GM12878 (cell line): ENCODE results near the gene TDP1. TPM values are rescaled to one million over a fixed set of nuclear protein-coding genes. Genes with fewer than 3 reads are reported as not detected.

Experiments used
- ATAC-seq: fragments of 200-7000 bp; cut with Tn5 transposase; 3 replicates; pipeline ENCODE4 v1.9.1; 2020; ENCODE audit warnings: mild to moderate bottlenecking, moderate library complexity
- BruUV-seq: library from RNA; stranded (reverse); fragments of 400-500 nt; replicated peaks from 2 replicates; lab custom pipeline; 2021; lab: Mats Ljungman, UMichigan
- CTCF ChIA-PET: fragments of 300-600 bp; sonication (Branson Sonifier 250); formaldehyde crosslinking; extraction: SDS; loops from one replicate; lab custom pipeline; 2021; ENCODE audit warnings: inconsistent platforms; lab: Yijun Ruan, JAX
- POLR2A ChIA-PET: fragments of 350-600 bp; formaldehyde crosslinking; extraction: SDS; loops from one replicate; lab custom pipeline; 2021; ENCODE audit warnings: inconsistent platforms; lab: Charles Lee
- RAD21 ChIA-PET: fragments of 300-600 bp; sonication (Branson Sonifier 250); formaldehyde crosslinking; loops from one replicate; lab custom pipeline; 2023; ENCODE audit warnings: antibody characterized with exemption; ENCODE audit not compliant: unreplicated experiment; lab: Charles Lee
- SMC1A ChIA-PET: fragments of 300-600 bp; sonication (Branson Sonifier 250); formaldehyde crosslinking; loops from one replicate; lab custom pipeline; 2023; ENCODE audit not compliant: unreplicated experiment, uncharacterized antibody; lab: Charles Lee
- DNase-seq: peaks from one replicate; pipeline ENCODE4 v3.0.0-alpha.2; 2011; ENCODE audit warnings: low read depth, low spot score
- FAIRE-seq: peaks from 3 replicates; lab custom pipeline; 2011; peaks lifted over from hg19 to GRCh38; lab: Jason Lieb, UNC
- H2AFZ ChIP-seq: 2 replicates; pipeline ENCODE4 v1.6.0; 2011; ENCODE audit warnings: low read depth, low read length, control low read depth; ENCODE audit not compliant: control insufficient read depth
- H3K27ac ChIP-seq: 2 replicates; pipeline ENCODE4 v1.5.1; 2011; ENCODE audit warnings: control low read depth; ENCODE audit not compliant: control insufficient read depth, insufficient read depth
- H3K27me3 ChIP-seq, 2 experiments: replicated peaks in 1 of 2; 2 replicates each; pipeline versions ENCODE4 v1.6.0 to v1.6.1; 2011; ENCODE audit warnings: low read length in 1 of 2; ENCODE audit not compliant: control insufficient read depth in 2 of 2, insufficient read depth in 2 of 2
- H3K36me3 ChIP-seq, 2 experiments: 2 replicates each; pipeline ENCODE4 v1.5.1; 2011; ENCODE audit warnings: low read length in 1 of 2; ENCODE audit not compliant: control insufficient read depth in 2 of 2, insufficient read depth in 2 of 2
- H3K4me1 ChIP-seq: 2 replicates; pipeline ENCODE4 v1.6.1; 2011; ENCODE audit warnings: mild to moderate bottlenecking, low read length, moderate library complexity, mixed read lengths; ENCODE audit not compliant: control insufficient read depth, insufficient read depth
- H3K4me2 ChIP-seq: 2 replicates; pipeline ENCODE4 v1.6.0; 2011; ENCODE audit warnings: control low read depth; ENCODE audit not compliant: control insufficient read depth, insufficient read depth
- H3K4me3 ChIP-seq: fragments of 200-600 bp; sonication (generic); 2 replicates; pipeline ENCODE4 v1.5.1; 2016
- H3K79me2 ChIP-seq: 2 replicates; pipeline ENCODE4 v1.6.0; 2011; ENCODE audit warnings: low read length; ENCODE audit not compliant: control insufficient read depth, insufficient read depth
- H3K9ac ChIP-seq: 2 replicates; pipeline ENCODE4 v1.8.0; 2011; ENCODE audit warnings: low read length, control low read depth, mixed read lengths; ENCODE audit not compliant: control insufficient read depth, insufficient read depth
- H3K9me3 ChIP-seq: replicated peaks from 3 replicates; pipeline ENCODE4 v1.5.1; 2011; ENCODE audit warnings: mild to moderate bottlenecking, low read length; ENCODE audit not compliant: control insufficient read depth, insufficient read depth
- H4K20me1 ChIP-seq: 2 replicates; pipeline ENCODE4 v1.6.0; 2011; ENCODE audit not compliant: control insufficient read depth, insufficient read depth
- E2F4 ChIP-seq: IDR thresholded peaks from 2 replicates; pipeline ENCODE4 v1.6.1; 2012; ENCODE audit warnings: low read depth, low read length, improper control_type of control experiment
- KDM1A ChIP-seq: fragments of 200-600 bp; sonication (generic); IDR thresholded peaks from 2 replicates; pipeline ENCODE4 v1.6.1; 2016; ENCODE audit warnings: borderline replicate concordance
- NFYB ChIP-seq: IDR thresholded peaks from 2 replicates; pipeline ENCODE4 v1.6.1; 2011; ENCODE audit warnings: low read depth, mild to moderate bottlenecking, low read length, improper control_type of control experiment, moderate library complexity; ENCODE audit not compliant: insufficient read depth
- PKNOX1 ChIP-seq: fragments of 450-650 bp; IDR thresholded peaks from 2 replicates; pipeline ENCODE4 v1.6.1; 2016; ENCODE audit warnings: mild to moderate bottlenecking
- POLR2A ChIP-seq: IDR thresholded peaks from 2 replicates; pipeline ENCODE4 v1.6.1; 2011; ENCODE audit warnings: low read depth, mild to moderate bottlenecking, low read length
- SP1 ChIP-seq: IDR thresholded peaks from one replicate; pipeline ENCODE4 v1.6.1; 2011; ENCODE audit warnings: low read depth, low read length
- SUPT20H ChIP-seq: IDR thresholded peaks from 2 replicates; pipeline ENCODE4 v1.6.1; 2011; ENCODE audit warnings: low read depth, mild to moderate bottlenecking, low read length, moderate library complexity, borderline replicate concordance; ENCODE audit not compliant: control insufficient read depth
- YY1 ChIP-seq: IDR thresholded peaks from 2 replicates; pipeline ENCODE4 v1.6.1; 2011; ENCODE audit warnings: low read depth, mild to moderate bottlenecking, low read length
- ZNF217 ChIP-seq: fragments of 450-650 bp; IDR thresholded peaks from 2 replicates; pipeline ENCODE4 v1.6.1; 2017; ENCODE audit warnings: antibody characterized with exemption, mild to moderate bottlenecking
- ZNF274 ChIP-seq: IDR thresholded peaks from one replicate; pipeline ENCODE4 v1.8.0; 2011; ENCODE audit not compliant: insufficient read length, insufficient read depth
- WGBS: methylation state at CpG from one replicate; pipeline ENCODE4 v1.1.6; 2016; ENCODE audit warnings: low lambda C conversion rate; ENCODE audit not compliant: insufficient replicate concordance, insufficient coverage; ENCODE audit errors: missing lambda C conversion rate; 5-methylcytosine and 5-hydroxymethylcytosine counted together
- in situ Hi-C: fragments of 300-500 bp; cut with MboI; formaldehyde crosslinking; loops from 9 replicates; pipeline ENCODE4 v1.14.3; 2018; ENCODE audit warnings: mixed read lengths
- intact Hi-C: fragments of 100-400 bp; cut with micrococcal nuclease; formaldehyde crosslinking; loops from one replicate; pipeline ENCODE4 v1.14.2; 2022; ENCODE audit not compliant: unreplicated experiment
- polyA plus RNA-seq, 11 experiments: library from polyadenylated mRNA; depleted of rRNA in 4 of 11; unstranded in 6 of 11; stranded (reverse) in 5 of 11; fragments of >200 nt; fragmentation: Nextera tagmentation in 4 of 11; fragmentation: Illumina TruSeq in 1 of 11; extraction: Ambion mirVana in 4 of 11; extraction: Trizol in 1 of 11; gene quantifications; 1 replicate in 1 of 11; 2 replicates in 10 of 11; pipeline versions ENCODE4 v1.2.1 to v1.2.3, GENCODE V29; 2011 to 2016; ENCODE audit warnings: inconsistent platforms in 2 of 11, missing spikeins in 2 of 11, low read depth in 1 of 11
- total RNA-seq, 4 experiments: library from RNA; depleted of rRNA in 3 of 4; stranded (reverse); fragments of >200 nt in 3 of 4; fragmentation: Illumina TruSeq in 1 of 4; extraction: Trizol in 1 of 4; gene quantifications; 2 replicates each; pipeline versions ENCODE4 v1.2.1 to v1.2.3, GENCODE V29; 2013 to 2021

The TDP1 gene
- total and polyA plus RNA-seq, 10 of the 15 experiments (the other 5 are each of a cell fraction or from before 2014, with no cell fraction given): 40.2 to 60.4 (median 54.1) TPM

- ATAC-seq (no peak), DNase-seq (no peak), FAIRE-seq (no peak)
- 96% methylated on average over 2 of the region's 2 CpGs for WGBS
- Histone ChIP-seq H3K4me3 (no peak overlapping the region), H3K27me3 (no peaks in the 10 kb centered on the region), H4K20me1 (no peaks in the 10 kb centered on the region), H3K9me3 (no peaks in the 10 kb centered on the region), H3K36me3 (peaks cover 4 to 25% of the 10 kb centered on the region in 2 experiments), H3K4me2 (no peak overlapping the region), H3K27ac (no peak overlapping the region), H3K4me1 (no peaks in the 10 kb centered on the region), H3K79me2 (no peaks in the 10 kb centered on the region), H3K9ac (no peak overlapping the region), H2AFZ (no peak overlapping the region)
- in situ Hi-C loops: no loop called here
- ChIA-PET RAD21 (no interaction called here), POLR2A (no interaction called here), SMC1A (no interaction called here), CTCF (interaction anchor here (1.6 kb wide), 1 partner anchor 27 kb away, joined by 3 read pairs; no protein-coding TSS in a partner anchor)
- intact Hi-C loops: no loop called here
- no peak for TF ChIP-seq NFYB
- TF ChIP-seq ZNF274: no peak
- no peak for TF ChIP-seq SUPT20H
- no peak for TF ChIP-seq PKNOX1
- no peak for TF ChIP-seq SP1
- no peak for TF ChIP-seq ZNF217
- TF ChIP-seq E2F4: no peak
- TF ChIP-seq POLR2A: no peak
- no peak for TF ChIP-seq KDM1A
- TF ChIP-seq YY1: no peak
- no TSS peak for BruUV-seq
Observed at GRCh38 chr14:90000935-90001334, 45.2 kb downstream of the TDP1 start.
